HG02885 (cell line): Measurements from ENCODE around the gene LYPD6B.
"Not testable (repeated sequence)": the region's sequence is repeated elsewhere in the genome, so short reads cannot be mapped to it uniquely, and the experiment has no call there.

ENCODE experiments used
- ATAC-seq: cut with Tn5 transposase; IDR thresholded peaks from one replicate; pipeline ENCODE4 v1.9.1; 2021; ENCODE audit warnings: mild to moderate bottlenecking; ENCODE audit not compliant: unreplicated experiment, poor library complexity

The LYPD6B gene

GRCh38 chr2:149236410-149236809 lies 197.9 kb downstream of the LYPD6B start:
- no peak for ATAC-seq

GRCh38 chr2:149246186-149246585 lies 207.7 kb downstream of the LYPD6B start:
- ATAC-seq: no peak

GRCh38 chr2:149251436-149251835 lies 212.9 kb downstream of the LYPD6B start:
- ATAC-seq: not testable (repeated sequence)

GRCh38 chr2:149256877-149257276 lies 218.4 kb downstream of the LYPD6B start:
- ATAC-seq: not testable (repeated sequence)

- no peak for ATAC-seq
Measured at GRCh38 chr2:149258531-149258930, 220.0 kb downstream of the LYPD6B start.

- ATAC-seq: no peak
Measured at GRCh38 chr2:149259136-149259535, 220.6 kb downstream of the LYPD6B start.

- no peak for ATAC-seq
Measured at GRCh38 chr2:149261692-149262091, 223.2 kb downstream of the LYPD6B start.
